Lower lobe of right lung (tissue), 2 donors: ENCODE results near the gene RAD51B. TPM values are rescaled to one million over a fixed set of nuclear protein-coding genes. Genes with fewer than 3 reads are reported as not detected.
A peak's percentile ranks its signal among the peaks of the same experiment; 100 is the strongest.

Source experiments
- ATAC-seq, 2 donors: fragments of 200-7000 bp; cut with Tn5 transposase; one replicate each; pipeline ENCODE4 v1.9.1; 2020 to 2022; ENCODE audit warnings: mild to moderate bottlenecking in 2 of 2, moderate library complexity in 2 of 2
- DNase-seq: peaks from one replicate; pipeline ENCODE4 v3.0.0-alpha.2; 2020
- H3K27ac ChIP-seq: fragments of 200-600 bp; one replicate; pipeline ENCODE4 v1.8.0; 2022
- H3K27me3 ChIP-seq: fragments of 200-600 bp; one replicate; pipeline ENCODE4 v1.8.0; 2022; ENCODE audit warnings: low read depth
- H3K36me3 ChIP-seq: fragments of 200-600 bp; one replicate; pipeline ENCODE4 v1.8.0; 2022; ENCODE audit warnings: mild to moderate bottlenecking
- H3K4me1 ChIP-seq: fragments of 200-600 bp; one replicate; pipeline ENCODE4 v1.8.0; 2022
- H3K4me3 ChIP-seq: fragments of 200-600 bp; one replicate; pipeline ENCODE4 v1.8.0; 2022; ENCODE audit warnings: mild to moderate bottlenecking
- H3K9me3 ChIP-seq: fragments of 200-600 bp; one replicate; pipeline ENCODE4 v1.8.0; 2022
- intact Hi-C: fragments of 100-400 bp; cut with DNase I; formaldehyde crosslinking; loops from one replicate; pipeline ENCODE4 v1.11.0; 2022
- total RNA-seq: library from RNA; stranded (reverse); fragmentation: NEBNext Ultra II Directional; extraction: Animal tissue kit (Norgen Biotek cat#: 25700); gene quantifications from one replicate; pipeline ENCODE4 v1.2.1, GENCODE V29; 2021
- TF ChIP-seq, protein P1 (sequence below): fragments of 200-600 bp; IDR thresholded peaks from one replicate; pipeline ENCODE4 v1.8.0; 2022; ENCODE audit warnings: antibody characterized with exemption, mild to moderate bottlenecking
- donor health status: DM: no; HTN: yes; CAD: no; lungs with severe emphysema.

RAD51B gene
- total RNA-seq, 1 donor from 2014 or later: 22.2 TPM

DNA sequence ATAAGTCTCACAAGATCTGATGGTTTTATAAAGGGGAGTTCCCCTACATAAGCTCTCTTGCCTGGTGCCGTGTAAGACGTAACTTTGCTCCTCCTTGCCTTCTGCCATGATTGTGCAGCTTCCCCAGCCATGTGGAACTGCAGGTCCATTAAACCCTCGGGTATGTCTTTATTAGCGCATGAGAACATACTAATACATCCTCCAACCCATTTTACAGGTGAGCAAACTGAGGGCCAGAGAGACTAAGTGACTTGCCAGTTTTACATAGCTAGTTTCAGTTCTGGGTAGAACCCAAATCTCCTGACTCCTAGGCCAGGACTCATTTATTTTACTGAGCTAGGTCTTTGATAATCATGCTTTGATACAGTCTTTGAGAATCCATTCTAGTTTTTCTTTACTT lies 406.9 kb downstream of the RAD51B start:
- Histone ChIP-seq H3K4me1 (peaks cover 9% of the 10 kb centered on the region), H3K27me3 (no peaks in the 10 kb centered on the region), H3K36me3 (no peaks in the 10 kb centered on the region), H3K9me3 (no peaks in the 10 kb centered on the region), H3K4me3 (no peak overlapping the region), H3K27ac (no peak overlapping the region)
- intact Hi-C loops: no loop called here
- TF ChIP-seq, protein P1, sequence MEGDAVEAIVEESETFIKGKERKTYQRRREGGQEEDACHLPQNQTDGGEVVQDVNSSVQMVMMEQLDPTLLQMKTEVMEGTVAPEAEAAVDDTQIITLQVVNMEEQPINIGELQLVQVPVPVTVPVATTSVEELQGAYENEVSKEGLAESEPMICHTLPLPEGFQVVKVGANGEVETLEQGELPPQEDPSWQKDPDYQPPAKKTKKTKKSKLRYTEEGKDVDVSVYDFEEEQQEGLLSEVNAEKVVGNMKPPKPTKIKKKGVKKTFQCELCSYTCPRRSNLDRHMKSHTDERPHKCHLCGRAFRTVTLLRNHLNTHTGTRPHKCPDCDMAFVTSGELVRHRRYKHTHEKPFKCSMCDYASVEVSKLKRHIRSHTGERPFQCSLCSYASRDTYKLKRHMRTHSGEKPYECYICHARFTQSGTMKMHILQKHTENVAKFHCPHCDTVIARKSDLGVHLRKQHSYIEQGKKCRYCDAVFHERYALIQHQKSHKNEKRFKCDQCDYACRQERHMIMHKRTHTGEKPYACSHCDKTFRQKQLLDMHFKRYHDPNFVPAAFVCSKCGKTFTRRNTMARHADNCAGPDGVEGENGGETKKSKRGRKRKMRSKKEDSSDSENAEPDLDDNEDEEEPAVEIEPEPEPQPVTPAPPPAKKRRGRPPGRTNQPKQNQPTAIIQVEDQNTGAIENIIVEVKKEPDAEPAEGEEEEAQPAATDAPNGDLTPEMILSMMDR: no peak
- DNase-seq (no peak), ATAC-seq (no peak)

DNA sequence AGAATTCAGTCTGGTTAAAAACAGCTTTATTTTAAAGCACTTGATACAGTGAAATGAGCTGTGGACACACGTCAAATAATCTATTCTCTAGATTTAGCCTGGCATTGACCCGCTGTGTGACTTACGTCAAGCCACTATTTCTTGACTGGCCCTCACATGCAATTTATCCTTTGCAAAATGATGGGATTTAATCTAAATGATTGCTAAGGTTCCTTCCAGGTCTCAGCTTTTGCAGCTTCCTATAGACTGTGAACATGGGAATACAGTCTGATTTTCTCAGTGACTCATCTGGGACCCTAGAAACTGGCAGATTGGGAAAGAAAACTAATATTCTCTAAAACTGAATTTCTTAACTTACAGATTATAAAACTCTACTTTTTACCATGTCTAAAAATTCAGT lies 409.1 kb downstream of the RAD51B start:
- no peak overlapping the region for H3K27ac ChIP-seq
- intact Hi-C loops: no loop called here
- TF ChIP-seq, protein P1: no peak
- H3K27me3 ChIP-seq: no peaks in the 10 kb centered on the region
- H3K9me3 ChIP-seq: no peaks in the 10 kb centered on the region
- peaks cover 29% of the 10 kb centered on the region for H3K4me1 ChIP-seq
- H3K36me3 ChIP-seq: no peaks in the 10 kb centered on the region
- no peak for DNase-seq
- H3K4me3 ChIP-seq: no peak overlapping the region
- no peak for ATAC-seq

DNA sequence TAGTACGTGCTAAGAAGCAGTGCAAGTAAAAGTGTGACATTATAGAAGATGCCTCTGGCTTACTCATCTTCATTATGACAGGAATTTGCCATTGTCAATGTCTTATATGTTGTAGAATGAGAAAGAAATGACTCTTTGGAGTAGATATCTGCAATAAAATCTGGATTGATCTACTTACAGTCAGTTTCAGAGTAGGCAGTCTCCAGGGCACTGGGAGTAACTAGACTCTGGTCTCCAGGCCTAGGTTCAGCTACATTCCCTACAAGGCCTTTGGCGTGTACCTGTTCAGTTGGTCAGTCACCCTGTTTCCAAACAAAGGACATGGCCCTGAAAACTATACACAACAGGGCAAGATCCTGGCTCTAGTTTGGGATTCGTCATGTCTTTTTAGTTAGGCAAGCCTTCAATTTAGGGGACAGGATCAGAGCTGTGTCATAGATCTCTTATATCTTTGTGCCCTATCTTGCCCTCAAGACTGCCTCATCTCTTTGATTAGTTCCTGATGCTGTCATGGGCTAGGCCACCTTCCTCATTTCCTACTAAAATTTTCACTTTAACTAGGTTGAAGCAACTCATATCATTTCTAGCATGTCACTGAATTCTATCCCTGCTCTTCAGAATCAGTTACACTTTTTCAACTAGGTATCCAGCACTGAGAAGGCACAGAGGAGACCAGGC lies 410.0 kb downstream of the RAD51B start:
- Histone ChIP-seq H3K4me3 (no peak overlapping the region), H3K27me3 (no peaks in the 10 kb centered on the region), H3K27ac (no peak overlapping the region), H3K4me1 (peaks cover 36% of the 10 kb centered on the region), H3K36me3 (no peaks in the 10 kb centered on the region), H3K9me3 (no peaks in the 10 kb centered on the region)
- no peak for DNase-seq
- TF ChIP-seq, protein P1: no peak
- no peak for ATAC-seq
- intact Hi-C loops: no loop called here

DNA sequence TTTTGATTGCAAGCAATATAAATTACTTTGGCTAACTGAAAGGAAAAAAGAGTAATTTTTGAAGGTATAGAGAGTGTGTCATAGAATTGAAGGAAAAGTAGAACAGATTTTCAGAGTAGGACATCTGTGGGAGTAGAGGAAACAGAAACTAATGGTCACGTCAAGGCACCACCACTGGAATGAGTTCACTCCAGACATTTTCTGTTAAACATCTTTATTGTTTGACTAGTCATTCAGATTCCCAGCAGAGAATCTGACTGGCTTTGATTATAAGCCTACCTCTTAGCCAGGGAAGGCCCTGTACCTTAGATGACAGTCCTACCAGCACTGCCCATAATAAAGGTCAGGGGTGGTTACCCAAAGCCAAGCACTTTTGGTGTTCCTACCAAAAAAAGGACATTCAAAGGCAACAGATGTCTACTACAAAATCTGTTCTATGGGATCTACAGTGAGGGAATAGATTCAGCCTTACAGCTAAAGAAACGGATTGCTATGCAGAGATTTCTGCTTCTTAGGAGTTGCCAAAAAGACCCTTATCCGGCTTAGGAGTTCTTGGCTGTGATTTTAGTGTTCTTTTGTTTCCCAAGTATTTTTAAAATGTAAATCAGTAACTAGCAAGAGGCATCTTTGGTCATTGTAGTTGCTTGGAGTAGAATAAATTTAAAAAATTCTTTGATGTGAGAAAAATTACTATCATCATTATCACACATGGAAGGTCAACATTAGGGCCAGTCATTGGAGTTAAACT lies 410.8 kb downstream of the RAD51B start:
- H3K27ac ChIP-seq: no peak overlapping the region
- ATAC-seq: no peak
- intact Hi-C loops: no loop called here

DNA sequence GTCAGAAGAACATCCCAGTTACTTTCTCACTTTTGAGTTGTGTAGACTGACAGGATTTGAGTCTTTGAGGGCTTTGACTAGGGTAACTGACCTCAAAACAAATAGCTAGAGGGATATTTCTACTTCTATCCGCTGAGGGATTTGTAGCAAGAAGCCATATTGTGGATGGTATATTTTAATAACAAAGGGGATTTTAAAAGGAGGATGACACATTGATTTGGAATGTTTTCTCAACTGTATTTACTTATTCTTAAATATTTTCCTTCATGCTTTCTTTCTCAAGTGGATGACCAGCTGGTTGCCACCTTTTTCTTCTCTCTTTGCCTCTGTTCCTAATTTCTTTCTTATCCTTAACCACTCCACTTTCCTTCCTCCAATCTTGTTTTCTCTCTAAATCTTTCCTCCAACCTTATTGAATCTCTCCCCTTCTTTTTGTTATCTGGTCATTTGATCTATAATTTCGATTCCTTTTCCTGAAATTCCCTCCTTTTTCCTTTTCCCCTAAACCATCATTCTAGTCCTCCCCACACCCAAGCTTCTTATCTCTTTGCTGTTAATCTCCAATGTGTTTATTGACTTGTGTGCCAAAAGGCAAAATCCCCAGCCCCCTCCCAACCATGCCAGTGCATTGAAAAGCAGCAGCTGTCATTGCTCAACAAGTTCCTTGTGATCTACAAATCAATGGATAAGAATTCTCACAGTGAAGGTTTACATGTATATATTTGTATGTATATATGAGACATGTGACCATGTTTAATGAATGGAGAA lies 411.6 kb downstream of the RAD51B start:
- ATAC-seq: no peak
- intact Hi-C loops: no loop called here
- no peak for DNase-seq
- Histone ChIP-seq H3K27me3 (no peaks in the 10 kb centered on the region), H3K4me1 (peaks cover 36% of the 10 kb centered on the region), H3K27ac (peak overlapping the region; percentile 8), H3K36me3 (no peaks in the 10 kb centered on the region), H3K4me3 (no peak overlapping the region), H3K9me3 (no peaks in the 10 kb centered on the region)
- TF ChIP-seq, protein P1: no peak

More for the DNA sequence above, 410.8 kb downstream of the RAD51B start:
- TF ChIP-seq, protein P1: no peak
- H3K36me3 ChIP-seq: no peaks in the 10 kb centered on the region
- no peaks in the 10 kb centered on the region for H3K9me3 ChIP-seq
- no peak overlapping the region for H3K4me3 ChIP-seq
- no peaks in the 10 kb centered on the region for H3K27me3 ChIP-seq
- no peak for DNase-seq
- H3K4me1 ChIP-seq: peaks cover 36% of the 10 kb centered on the region
